ENCODE measurements around the gene HERC6.

DNA sequence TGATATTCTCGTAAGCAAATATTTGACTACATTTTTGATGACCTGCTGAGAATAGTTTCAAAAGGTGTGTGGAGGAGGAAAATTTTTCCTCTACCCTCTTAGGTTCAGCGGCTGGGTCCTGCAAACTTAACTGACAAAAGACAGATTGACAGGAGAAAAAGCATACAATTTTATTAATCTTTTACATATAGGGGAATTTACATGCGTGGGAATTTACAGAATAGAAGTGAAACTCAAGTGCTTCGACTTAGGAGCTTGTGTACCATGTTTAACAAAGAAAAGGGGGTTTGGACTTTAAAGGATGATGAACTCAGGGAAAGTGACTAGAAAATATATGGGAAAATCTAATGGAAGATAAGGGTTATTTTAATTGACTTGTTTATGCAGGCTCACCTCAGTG, 2.5 kb downstream of the HERC6 start:
- no peak for TF ChIP-seq SUZ12 (IDR thresholded peaks at IDR 0.05)
- no peak for TF ChIP-seq FOXM1 (IDR thresholded peaks at IDR 0.05; ENCODE audit: borderline replicate concordance)
- no peak for TF ChIP-seq ZNF384 (IDR thresholded peaks at IDR 0.05)
- no peak for TF ChIP-seq SP1 (IDR thresholded peaks at IDR 0.05)
- TF ChIP-seq BHLHE40 (IDR thresholded peaks at IDR 0.05; ENCODE audit: borderline replicate concordance) = no peak
- TF ChIP-seq NFRKB (IDR thresholded peaks at IDR 0.05) = no peak
